K562 (cell line): ENCODE data around the gene FBXL2. TPM values are rescaled to one million over a fixed set of nuclear protein-coding genes. Genes with fewer than 3 reads are reported as not detected.
A peak's percentile ranks its signal among the peaks of the same experiment; 100 is the strongest.

ENCODE experiments used
- ATAC-seq: fragments of 200-7000 bp; cut with Tn5 transposase; 3 replicates; pipeline ENCODE4 v1.9.1; 2020; ENCODE audit warnings: moderate library complexity
- BruUV-seq: library from RNA; stranded (reverse); fragments of 400-500 nt; replicated peaks from 2 replicates; lab custom pipeline; 2021; lab: Mats Ljungman, UMichigan
- CTCF ChIA-PET: fragments of 300-600 bp; formaldehyde crosslinking; extraction: SDS; loops from one replicate; lab custom pipeline; 2021; ENCODE audit warnings: low intra/inter-chr PET ratio; lab: Yijun Ruan, JAX
- POLR2A ChIA-PET: fragments of 300-600, 350-650 bp; sonication (Branson Sonifier 250); formaldehyde crosslinking; extraction: SDS; loops from one replicate; lab custom pipeline; 2021; ENCODE audit warnings: antibody characterized with exemption, inconsistent platforms; lab: Yijun Ruan, JAX
- DNase-seq, 4 experiments: peaks; one replicate each; pipeline versions ENCODE4 v3.0.0 to v3.0.0-alpha.2; 2011 to 2018; ENCODE audit warnings: low spot score in 3 of 4, mixed read lengths in 3 of 4; ENCODE audit errors: extremely low read depth in 1 of 4
- FAIRE-seq: peaks from 2 replicates; lab custom pipeline; 2011; peaks lifted over from hg19 to GRCh38; lab: Jason Lieb, UNC
- H2AFZ ChIP-seq: 2 replicates; pipeline ENCODE4 v1.6.0; 2011; ENCODE audit warnings: low read depth, low read length, control low read depth, inconsistent platforms
- H3K27ac ChIP-seq: fragments of 200-600 bp; 3 replicates; pipeline ENCODE4 v1.8.0; 2011; ENCODE audit warnings: low read depth, mild to moderate bottlenecking, control low read depth, inconsistent platforms, low read length, moderate library complexity, mixed read lengths; ENCODE audit errors: extremely low read depth
- H3K27me3 ChIP-seq, 2 experiments: fragments of 300-600 bp in 1 of 2; 2 replicates in 1 of 2; 3 replicates in 1 of 2; pipeline versions ENCODE4 v1.6.0 to v1.8.0; 2011; ENCODE audit warnings: inconsistent platforms in 2 of 2, low read length in 2 of 2, mild to moderate bottlenecking in 1 of 2, mixed read lengths in 1 of 2, moderate library complexity in 1 of 2; ENCODE audit not compliant: control insufficient read depth in 2 of 2, insufficient read depth in 2 of 2
- H3K36me3 ChIP-seq: fragments of 300-600 bp; 3 replicates; pipeline ENCODE4 v1.8.0; 2011; ENCODE audit warnings: mild to moderate bottlenecking, low read length, inconsistent platforms; ENCODE audit not compliant: control insufficient read depth, insufficient read depth
- H3K4me1 ChIP-seq, 2 experiments: fragments of 200-600 bp in 1 of 2; replicated peaks in 1 of 2; 2 replicates in 1 of 2; 3 replicates in 1 of 2; pipeline versions ENCODE4 v1.5.1 to v1.8.0; 2011; ENCODE audit warnings: inconsistent platforms in 2 of 2, low read length in 2 of 2, mild to moderate bottlenecking in 1 of 2, mixed read lengths in 1 of 2, moderate library complexity in 1 of 2; ENCODE audit not compliant: control insufficient read depth in 2 of 2, insufficient read depth in 2 of 2
- H3K4me2 ChIP-seq: 2 replicates; pipeline ENCODE4 v1.6.1; 2011; ENCODE audit warnings: low read length, control low read depth, inconsistent platforms, mixed read lengths; ENCODE audit not compliant: insufficient read depth
- H3K4me3 ChIP-seq: fragments of 200-600 bp; sonication (generic), shearing (Covaris generic); 2 replicates; pipeline ENCODE4 v1.5.1; 2016; ENCODE audit warnings: control low read depth, inconsistent platforms
- H3K79me2 ChIP-seq: fragments of 200-600 bp; 3 replicates; pipeline ENCODE4 v1.8.0; 2011; ENCODE audit warnings: low read length, inconsistent platforms; ENCODE audit not compliant: control insufficient read depth, insufficient read depth
- H3K9ac ChIP-seq, 2 experiments: 2 replicates each; pipeline versions ENCODE4 v1.6.0 to v1.6.1; 2011; ENCODE audit warnings: low read depth in 2 of 2, low read length in 2 of 2, control low read depth in 1 of 2, inconsistent platforms in 1 of 2, mild to moderate bottlenecking in 1 of 2, mixed read lengths in 1 of 2; ENCODE audit not compliant: insufficient read depth in 1 of 2
- H3K9me1 ChIP-seq: one replicate; pipeline ENCODE4 v1.6.0; 2011; ENCODE audit warnings: inconsistent platforms, mild to moderate bottlenecking, low read length, moderate library complexity; ENCODE audit not compliant: control insufficient read depth, insufficient read depth
- H3K9me3 ChIP-seq: replicated peaks from 2 replicates; pipeline ENCODE4 v1.5.1; 2011; ENCODE audit warnings: low read depth, low read length, inconsistent platforms; ENCODE audit not compliant: control insufficient read depth, insufficient read depth
- H4K20me1 ChIP-seq: replicated peaks from 2 replicates; pipeline ENCODE4 v1.6.1; 2011; ENCODE audit warnings: low read length, inconsistent platforms, mixed read lengths; ENCODE audit not compliant: control insufficient read depth, insufficient read depth
- CEBPG ChIP-seq, 3 experiments: fragments of 200-800 bp in 1 of 3; sonication (Bioruptor generic) in 1 of 3; sonication (generic) in 1 of 3; formaldehyde crosslinking in 1 of 3; IDR thresholded peaks in 2 of 3; conservative IDR thresholded peaks in 1 of 3; 2 replicates each; pipeline versions ENCODE4 v1.6.1 to v1.8.0; 2016 to 2022; ENCODE audit warnings: missing compliant biosample characterization in 2 of 3, missing genetic modification characterization in 2 of 3, mild to moderate bottlenecking in 1 of 3, missing genetic modification reagents in 1 of 3
- ZBTB40 ChIP-seq, 2 experiments: fragments of 450-650 bp in 1 of 2; sonication (generic) in 1 of 2; formaldehyde crosslinking in 1 of 2; IDR thresholded peaks; 2 replicates each; pipeline versions ENCODE4 v1.7.1 to v1.9.0; 2016 to 2022; ENCODE audit warnings: inconsistent platforms in 1 of 2, mild to moderate bottlenecking in 1 of 2, missing genetic modification reagents in 1 of 2
- ZNF316 ChIP-seq: fragments of 450-650 bp; IDR thresholded peaks from 2 replicates; pipeline ENCODE4 v1.6.1; 2016
- ZNF384 ChIP-seq: IDR thresholded peaks from 2 replicates; pipeline ENCODE4 v1.6.1; 2012; ENCODE audit warnings: low read depth, low read length, improper control_type of control experiment
- WGBS: fragments of 100-300 bp; shearing (Covaris generic); methylation state at CpG from one replicate; pipeline ENCODE4 v1.1.6; 2016; ENCODE audit warnings: low coverage, mixed read lengths; ENCODE audit not compliant: insufficient coverage; ENCODE audit errors: missing lambda C conversion rate; 5-methylcytosine and 5-hydroxymethylcytosine counted together
- in situ Hi-C: fragments of 300-500 bp; cut with MboI; formaldehyde crosslinking; loops from 4 replicates; pipeline ENCODE4 v1.15.0; 2018; ENCODE audit warnings: inconsistent platforms, mixed read lengths
- intact Hi-C: fragments of 100-400 bp; cut with micrococcal nuclease; formaldehyde crosslinking; loops from 2 replicates; pipeline ENCODE4 v1.14.2; 2022
- polyA plus RNA-seq, 8 experiments: library from polyadenylated mRNA; depleted of rRNA in 4 of 8; stranded (reverse) in 5 of 8; unstranded in 3 of 8; fragments of >200 nt; fragmentation: Nextera tagmentation in 2 of 8; fragmentation: Illumina TruSeq in 1 of 8; extraction: Ambion mirVana in 2 of 8; extraction: Trizol in 1 of 8; gene quantifications; 2 replicates each; pipeline versions ENCODE4 v1.2.1 to v1.2.3, GENCODE V29; 2011 to 2014; ENCODE audit warnings: inconsistent platforms in 1 of 8, missing spikeins in 1 of 8
- total RNA-seq, 7 experiments: library from RNA; depleted of rRNA in 6 of 7; stranded (reverse); fragments of >200 nt in 6 of 7; fragmentation: Illumina TruSeq in 2 of 7; extraction: Trizol in 2 of 7; gene quantifications; 2 replicates each; pipeline versions ENCODE4 v1.2.1 to v1.2.3, GENCODE V29; 2011 to 2021; ENCODE audit warnings: low replicate concordance in 1 of 7

FBXL2 gene
- total and polyA plus RNA-seq, 9 of the 15 experiments (the other 6 are each of a cell fraction or from before 2014, with no cell fraction given): 1.3 to 6.9 (median 1.9) TPM

GRCh38 chr3:33394403-33395054 is 117.3 kb downstream of the FBXL2 start:
- peak; percentile 98 for TF ChIP-seq ZNF384
- no peak for TF ChIP-seq CEBPG (CRISPR knock-in tag; IDR thresholded peaks at IDR 0.05)
- TF ChIP-seq CEBPG (tag; conservative IDR thresholded peaks at IDR 0.05 in 1 of 2, IDR thresholded peaks at IDR 0.05 in 1 of 2): no peak
- TF ChIP-seq ZBTB40 (IDR thresholded peaks at IDR 0.05): peak; percentile 95
- peak; percentile 93 for TF ChIP-seq ZBTB40 (CRISPR knock-in tag; IDR thresholded peaks at IDR 0.05)
- peak; percentile 30; the same call in 1 of the 2 replicates for TF ChIP-seq ZNF316
- Histone ChIP-seq H3K36me3 (peaks cover 97% of the 10 kb centered on the region), H4K20me1 (no peaks in the 10 kb centered on the region), H3K4me3 (no peak overlapping the region), H3K4me2 (no peak overlapping the region), H3K79me2 (no peaks in the 10 kb centered on the region), H3K4me1 (no peaks in the 10 kb centered on the region), H3K27me3 (no peaks in the 10 kb centered on the region), H3K27ac (no peak overlapping the region), H3K9me3 (no peaks in the 10 kb centered on the region), H3K9me1 (no peaks in the 10 kb centered on the region), H2AFZ (no peak overlapping the region), H3K9ac (no peak overlapping the region)
- BruUV-seq: no TSS peak
- ChIA-PET POLR2A (interaction anchor here (0.6 to 1.9 kb wide), 4 partner anchors 9 to 61 kb away, joined by 3 to 14 read pairs (median 4); no protein-coding TSS in a partner anchor), CTCF (no interaction called here)
- ATAC-seq: no peak
- 88% methylated on average over 1 of the region's 1 CpG for WGBS
- FAIRE-seq: no peak
- intact Hi-C loops (no loop called here), in situ Hi-C loops (no loop called here)
- DNase-seq: no peak
